Cerebellar nuclear complex (tissue), 1 donor: Measurements from ENCODE around the gene LSM4.
A peak's percentile ranks its signal among the peaks of the same experiment; 100 is the strongest.

Experiments used
- DNase-seq, 2 experiments: peaks; one replicate each; lab custom pipeline; 2025; lab: John Stamatoyannopoulos, UW

Gene LSM4

GRCh38 chr19:18278521-18279265 is 44.2 kb downstream of the LSM4 start:
- no peak for DNase-seq

- peak in 1 of 2 experiments; percentile 29 for DNase-seq
Measured at GRCh38 chr19:18274781-18275356, 48.0 kb downstream of the LSM4 start.

GRCh38 chr19:18274219-18274780 is 48.6 kb downstream of the LSM4 start, which contains the start of gene IQCN:
Gene IQCN (minus strand): TSS chr19:18274452. CDS start chr19:18269478, 4,974 bp downstream.
- DNase-seq = no peak

DNA sequence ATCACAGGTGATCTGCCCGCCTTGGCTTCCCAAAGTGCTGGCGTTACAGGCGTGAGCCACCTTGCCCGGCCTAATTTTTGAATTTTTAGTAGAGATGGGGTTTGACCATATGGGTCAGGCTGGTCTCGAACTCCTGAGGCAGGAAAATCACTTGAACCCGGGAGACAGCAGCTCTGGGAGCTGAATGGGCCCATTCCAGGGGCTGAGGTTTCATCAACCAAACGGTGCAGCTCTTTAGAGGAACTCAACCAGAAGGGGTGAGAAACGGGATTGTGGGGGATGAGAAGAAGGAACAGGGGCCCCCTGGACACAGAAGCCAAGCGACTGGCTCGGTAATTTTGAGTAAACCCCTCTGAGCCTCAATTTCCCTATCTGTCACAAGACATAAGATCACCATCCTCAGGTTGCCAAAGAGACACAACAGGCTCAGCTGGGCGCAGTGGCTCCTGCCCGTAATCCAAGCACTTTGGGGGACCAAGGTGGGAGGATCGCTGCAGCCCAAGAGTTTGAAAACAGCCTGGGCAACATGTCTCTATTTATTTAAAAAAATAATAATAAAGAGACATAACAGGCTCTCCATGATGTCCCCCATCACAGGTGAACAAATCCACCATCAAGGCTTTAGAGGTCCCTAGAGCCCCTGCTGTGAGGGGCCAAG is 49.2 kb downstream of the LSM4 start:
- no peak for DNase-seq

DNA sequence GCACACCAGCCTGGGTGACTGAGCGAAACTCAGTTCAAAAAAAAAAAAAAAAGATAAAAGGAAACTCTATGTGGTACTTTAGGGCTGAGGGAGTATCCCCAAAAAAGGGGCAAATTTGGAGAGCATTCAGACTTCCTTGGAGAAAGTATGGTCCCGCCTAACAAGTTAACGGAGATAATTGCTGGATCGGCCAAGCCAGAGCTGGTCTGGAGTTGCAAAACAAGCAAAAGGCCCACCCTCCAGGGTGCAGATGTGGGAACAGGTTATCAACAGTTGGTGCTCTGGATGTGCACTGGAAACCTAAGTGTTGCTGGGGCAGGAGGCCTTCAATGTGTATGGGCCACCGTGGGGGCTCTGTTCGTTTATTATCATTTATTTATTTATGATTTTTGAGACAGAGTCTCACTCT is 51.4 kb downstream of the LSM4 start:
- DNase-seq = no peak

- no peak for DNase-seq
Measured at GRCh38 chr19:18270326-18270725, 52.5 kb downstream of the LSM4 start.

DNA sequence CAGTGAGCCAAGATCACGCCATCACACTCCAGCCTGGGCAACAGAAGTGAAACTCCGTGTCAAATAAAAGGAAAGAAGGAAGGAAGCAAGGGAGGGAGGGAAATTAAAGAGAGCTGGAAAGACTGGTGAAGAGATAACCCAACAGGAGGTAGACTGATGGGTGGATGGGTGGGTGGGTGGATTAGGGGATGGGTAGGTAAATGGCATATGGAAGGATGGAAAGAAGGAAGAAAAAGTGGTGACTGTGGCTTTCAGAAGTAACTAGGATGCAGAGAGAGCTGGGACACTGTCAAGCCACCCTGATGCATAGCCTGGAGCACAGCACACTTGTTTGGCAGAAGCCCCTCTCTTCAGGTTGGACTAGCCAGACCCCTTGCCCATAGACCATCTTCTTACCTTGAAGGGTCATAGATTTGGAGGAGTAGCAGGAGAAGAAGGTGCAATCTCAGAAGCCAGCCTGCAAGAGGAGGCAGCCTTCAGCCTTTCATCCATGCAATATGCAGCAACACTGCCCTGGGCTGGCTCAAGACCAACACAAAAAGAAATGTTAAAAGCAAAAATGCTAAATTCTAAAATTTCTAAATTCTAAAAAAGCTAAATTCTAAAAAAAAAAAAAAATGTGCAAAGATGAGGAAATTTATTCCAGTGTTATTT is 53.7 kb downstream of the LSM4 start:
- no peak for DNase-seq

DNA sequence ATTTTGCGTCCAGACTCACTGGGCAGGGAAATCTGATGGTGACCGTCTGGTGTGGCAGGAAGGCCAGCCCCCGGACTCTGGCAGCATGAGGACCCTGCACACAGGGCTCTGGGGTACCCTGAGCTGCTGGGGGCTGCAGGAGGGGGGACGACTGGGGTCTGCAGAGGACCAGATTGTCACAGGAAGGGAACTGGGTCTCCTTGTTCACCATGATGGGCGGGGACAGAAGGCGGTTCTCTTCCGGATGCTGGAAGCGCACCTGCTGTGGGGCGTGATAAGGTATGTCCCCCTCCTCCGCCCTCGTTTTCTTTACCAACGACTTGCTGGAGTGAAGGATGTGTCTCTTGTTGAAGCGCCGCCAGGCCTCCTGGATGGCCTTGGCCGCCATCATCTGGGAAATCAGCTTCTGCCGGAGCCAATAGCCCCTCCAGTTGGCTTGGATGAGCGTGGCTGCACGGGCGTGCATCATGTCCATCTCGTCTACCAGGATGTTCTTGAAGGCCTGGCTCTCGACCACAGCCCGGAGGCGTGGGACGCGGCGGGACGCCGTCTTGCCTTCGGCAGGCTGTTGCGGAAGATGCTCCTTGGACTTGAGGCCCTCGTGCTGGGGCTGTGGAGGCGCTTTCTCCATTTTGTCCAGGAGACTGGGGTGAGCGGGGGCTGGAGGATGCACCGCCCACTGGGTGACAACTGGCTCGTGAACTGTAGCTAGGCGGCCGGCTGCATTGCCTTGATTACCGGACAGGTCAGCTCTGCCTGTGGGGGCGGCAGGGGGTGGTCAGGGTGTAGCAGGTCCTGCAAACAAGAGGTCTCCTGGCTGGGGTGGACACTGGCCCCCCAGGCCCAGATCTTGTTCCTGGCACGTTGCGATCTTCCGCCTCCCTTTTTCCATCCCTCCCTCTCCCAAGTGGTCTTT is 55.8 kb downstream of the LSM4 start:
- DNase-seq = no peak

DNA sequence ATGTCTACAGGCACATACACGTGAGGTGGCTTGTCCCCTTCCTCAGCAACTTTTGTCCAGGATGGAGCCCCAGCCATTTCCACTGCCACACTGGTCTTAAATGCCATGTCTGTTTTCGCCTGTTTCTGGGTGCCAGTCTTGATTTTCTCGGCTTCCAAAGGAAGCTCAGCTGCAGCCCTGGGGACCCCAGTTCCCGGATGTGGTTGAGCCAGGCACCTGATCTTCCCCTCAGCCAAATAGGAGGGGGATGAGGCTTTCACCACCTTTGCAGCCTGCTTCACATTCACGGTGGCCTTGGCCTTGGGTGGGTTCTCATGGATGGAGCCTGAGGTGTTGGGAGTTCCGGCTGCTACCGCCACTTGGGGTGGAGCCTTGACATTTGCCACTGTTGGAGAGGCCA is 57.3 kb downstream of the LSM4 start:
- DNase-seq = no peak

GRCh38 chr19:18264971-18265540 is 57.8 kb downstream of the LSM4 start:
- no peak for DNase-seq

DNA sequence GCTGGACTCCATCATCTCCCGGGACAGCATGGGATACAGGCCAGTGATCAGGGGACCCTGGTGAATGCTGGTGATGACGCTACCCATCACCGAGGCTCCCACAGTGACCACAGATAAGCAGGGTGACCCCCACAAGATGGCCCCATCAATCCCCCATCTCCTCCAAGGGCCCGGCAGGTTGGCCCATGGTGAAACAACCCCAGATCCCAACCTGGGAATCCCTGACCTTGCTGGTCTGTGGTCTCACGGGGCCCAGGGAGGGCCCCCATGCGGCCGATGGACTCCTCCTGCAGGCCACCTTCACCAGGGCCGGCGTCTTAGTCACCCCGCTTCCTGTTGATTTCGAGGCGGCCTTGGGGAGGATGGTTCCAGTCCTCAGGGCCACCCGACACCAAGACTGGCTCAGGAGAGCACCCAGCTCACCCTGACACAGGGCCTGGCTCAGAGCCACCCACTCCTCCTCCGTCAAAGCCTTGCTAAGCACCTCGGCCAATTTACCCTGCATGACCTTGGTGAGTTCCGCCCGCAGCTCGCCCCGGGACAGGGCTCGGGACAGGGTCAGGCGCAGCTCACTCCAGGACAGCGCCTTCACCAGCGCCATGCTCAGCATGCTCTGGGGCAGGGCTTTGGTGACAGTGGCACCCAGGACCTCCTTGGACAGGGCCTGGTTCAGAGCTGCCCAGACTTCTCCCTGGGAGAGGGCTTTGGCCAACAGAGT is 58.6 kb downstream of the LSM4 start:
- no peak for DNase-seq

- DNase-seq = no peak
Measured at GRCh38 chr19:18263324-18264136, 59.3 kb downstream of the LSM4 start.

DNA sequence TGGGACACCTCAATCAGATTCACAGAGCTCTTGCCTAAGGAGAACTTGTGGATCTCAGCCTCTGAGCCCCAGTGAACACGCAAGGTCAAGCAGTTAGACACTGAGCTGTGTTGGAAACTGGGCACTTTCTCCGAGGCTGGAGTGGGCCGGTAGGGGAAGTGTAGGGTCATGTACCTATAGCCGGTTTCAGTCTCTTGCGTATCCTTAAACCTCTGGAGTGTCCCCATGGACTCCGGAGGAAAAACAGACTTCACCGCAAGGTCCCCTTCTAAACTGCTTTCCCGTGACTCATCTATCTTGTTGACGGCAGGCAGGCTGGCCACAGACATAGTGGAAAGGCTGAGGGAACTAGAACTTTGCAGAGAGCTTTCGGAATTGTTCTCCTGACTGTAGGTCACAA is 60.0 kb downstream of the LSM4 start:
- DNase-seq = no peak

DNA sequence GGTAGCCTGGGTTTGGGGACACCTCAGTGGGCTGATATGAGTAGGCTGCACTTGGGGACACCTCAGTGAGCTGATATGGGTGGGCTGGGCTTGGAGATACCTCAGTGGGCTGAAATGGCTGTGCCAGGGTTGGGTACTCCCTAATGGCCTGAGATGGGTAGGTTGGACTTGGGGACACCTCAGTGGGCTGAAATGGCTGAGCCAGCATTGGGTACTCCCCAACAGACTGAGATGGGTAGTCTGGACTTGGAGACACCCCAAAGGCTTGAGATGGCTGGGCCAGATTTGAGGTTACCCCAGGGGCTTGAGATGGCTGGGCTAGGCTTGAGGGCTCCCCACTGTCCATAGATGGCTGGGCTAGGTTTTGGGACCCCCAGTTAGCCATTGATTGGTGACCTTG is 60.7 kb downstream of the LSM4 start:
- no peak for DNase-seq

DNA sequence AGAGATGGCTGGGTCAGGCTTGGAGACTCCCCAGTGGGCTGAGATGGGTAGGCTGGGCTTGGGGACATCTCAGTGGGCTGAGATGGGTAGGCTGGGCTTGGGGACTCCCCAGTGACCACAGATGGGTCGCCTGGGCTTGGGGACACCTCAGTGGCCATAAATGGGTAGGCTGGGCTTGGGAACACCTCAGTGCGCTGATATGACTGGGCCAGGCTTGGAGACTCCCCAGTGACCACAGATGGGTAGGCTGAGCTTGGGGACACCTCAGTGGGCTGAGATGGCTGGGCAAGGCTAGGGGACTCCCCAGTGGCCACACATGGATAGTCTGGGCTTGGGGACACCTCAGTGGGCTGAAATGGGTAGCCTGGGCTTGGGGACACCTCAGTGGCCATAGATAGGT is 61.4 kb downstream of the LSM4 start:
- no peak for DNase-seq

DNA sequence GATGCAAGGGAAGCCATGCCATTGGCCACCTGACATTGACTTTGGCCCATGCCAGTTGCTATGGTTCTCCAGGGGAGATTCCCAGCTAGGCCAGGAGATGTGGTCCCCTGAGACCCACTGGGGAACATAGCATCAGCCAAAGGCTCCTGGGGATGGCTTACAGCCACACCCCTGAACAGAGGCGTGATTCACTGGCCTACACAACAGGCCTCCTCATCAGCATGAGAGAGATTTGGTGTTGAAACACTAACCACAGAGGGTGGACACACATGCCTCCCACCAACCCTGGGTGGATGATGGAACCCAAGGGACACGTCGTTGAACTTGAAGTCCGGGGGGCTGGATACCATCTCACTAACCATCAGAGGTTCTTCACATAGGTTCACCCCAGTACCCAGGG is 63.0 kb downstream of the LSM4 start:
- no peak for DNase-seq

- no peak for DNase-seq
Measured at GRCh38 chr19:18257503-18258470, 65.1 kb downstream of the LSM4 start.
